Activated T-helper 9 cell treated with anti-CD3 and anti-CD28 coated beads, Interleukin-2, amount 50 U/mL, for 16 hours (primary cell): Measurements from ENCODE around the gene CDKN3.

Experiments
- DNase-seq: peaks from one replicate; pipeline ENCODE4 v3.0.0-alpha.2; 2020; ENCODE audit warnings: low read depth

The CDKN3 gene

GRCh38 chr14:54396493-54397335 is at the start of gene CDKN3:
CDKN3 (plus strand) TSS chr14:54397007; CDS start chr14:54397069, 62 bp downstream.
- DNase-seq: peak; percentile 95

- no peak for DNase-seq
These were observed 49.8 kb upstream of the CDKN3 start for GRCh38 chr14:54347044-54347443.

GRCh38 chr14:54348001-54348611 is 48.7 kb upstream of the CDKN3 start:
- DNase-seq: no peak

- no peak for DNase-seq
These were observed 47.7 kb upstream of the CDKN3 start for GRCh38 chr14:54348923-54349620.

- no peak for DNase-seq
These were observed 47.1 kb upstream of the CDKN3 start for GRCh38 chr14:54349713-54350112.

GRCh38 chr14:54350203-54350602 is 46.6 kb upstream of the CDKN3 start:
- no peak for DNase-seq

GRCh38 chr14:54353266-54353665 is 43.5 kb upstream of the CDKN3 start:
- DNase-seq: no peak

- no peak for DNase-seq
These were observed 43.1 kb upstream of the CDKN3 start for GRCh38 chr14:54353694-54354093.

- no peak for DNase-seq
These were observed 42.7 kb upstream of the CDKN3 start for GRCh38 chr14:54354096-54354495.

- DNase-seq: no peak
These were observed 41.7 kb upstream of the CDKN3 start for GRCh38 chr14:54354968-54355641.

GRCh38 chr14:54355698-54356097 is 41.1 kb upstream of the CDKN3 start:
- DNase-seq: no peak

- DNase-seq: no peak
These were observed 40.6 kb upstream of the CDKN3 start for GRCh38 chr14:54356172-54356571.

GRCh38 chr14:54360667-54361066 is 36.1 kb upstream of the CDKN3 start:
- DNase-seq: no peak

- DNase-seq: no peak
These were observed 34.7 kb upstream of the CDKN3 start for GRCh38 chr14:54362089-54362504.

- DNase-seq: no peak
These were observed 33.9 kb upstream of the CDKN3 start for GRCh38 chr14:54362759-54363437.

- DNase-seq: no peak
These were observed 32.0 kb upstream of the CDKN3 start for GRCh38 chr14:54364555-54365415.

GRCh38 chr14:54366736-54367735 is 29.8 kb upstream of the CDKN3 start:
- DNase-seq: no peak

- no peak for DNase-seq
These were observed 28.5 kb upstream of the CDKN3 start for GRCh38 chr14:54368291-54368690.

GRCh38 chr14:54369343-54369742 is 27.5 kb upstream of the CDKN3 start:
- DNase-seq: no peak
